Activated CD4-positive, CD25-positive, alpha-beta regulatory T cell treated with anti-CD3 and anti-CD28 coated beads, Interleukin-2, amount 50 U/mL, for 16 hours (primary cell): ENCODE results near the gene ARHGEF37.
"Not testable (repeated sequence)": the region's sequence is repeated elsewhere in the genome, so short reads cannot be mapped to it uniquely, and the experiment has no call there.

Experiments
- DNase-seq: peaks from one replicate; pipeline ENCODE4 v3.0.0-alpha.2; 2020; ENCODE audit warnings: low read depth, low spot score

Gene ARHGEF37

DNA sequence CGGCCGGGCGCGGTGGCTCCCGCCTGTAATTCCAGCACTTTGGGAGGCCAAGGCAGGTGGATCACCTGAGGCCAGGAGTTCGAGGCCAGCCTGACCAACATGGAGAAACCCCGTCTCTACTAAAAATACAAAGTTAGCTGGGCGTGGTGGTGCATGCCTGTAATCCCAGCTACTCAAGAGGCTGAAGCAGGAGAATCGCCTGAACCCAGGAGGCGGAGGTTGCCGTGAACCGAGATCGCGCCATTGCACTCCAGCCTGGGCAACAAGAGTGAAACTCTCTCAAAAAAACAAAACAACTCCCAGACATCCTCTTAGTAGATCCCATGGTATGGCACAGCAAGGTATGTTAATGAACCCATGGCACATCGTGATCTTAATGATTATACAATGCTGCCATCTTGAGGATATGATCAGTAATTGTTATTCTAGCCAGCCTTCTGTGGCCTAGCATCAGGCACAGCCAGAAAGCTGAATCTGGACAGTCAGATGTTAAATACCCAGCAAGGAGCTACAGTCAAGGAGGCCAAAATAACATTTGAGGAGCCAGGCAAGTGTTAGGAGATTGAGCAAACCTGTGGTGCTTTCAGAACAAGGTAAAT lies 16.7 kb upstream of the ARHGEF37 start:
- DNase-seq: not testable (repeated sequence)

DNA sequence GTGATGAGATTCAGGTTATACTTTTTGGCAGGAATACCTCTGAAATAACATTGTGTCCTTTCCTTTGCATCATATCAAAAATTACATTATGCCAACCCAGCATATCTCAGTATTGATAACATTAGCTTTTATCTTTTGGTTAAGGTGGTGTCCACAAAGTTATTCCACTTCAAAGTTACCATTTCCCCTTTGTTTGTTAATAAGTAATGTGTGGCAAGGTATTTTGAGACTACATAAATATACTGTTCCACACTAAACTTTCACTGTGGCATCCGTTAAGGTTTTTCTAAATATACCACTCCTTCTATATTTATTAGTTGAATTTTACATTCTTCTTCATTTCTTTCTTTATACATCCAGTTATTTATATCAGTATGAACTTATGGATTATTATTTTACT lies 14.1 kb upstream of the ARHGEF37 start:
- DNase-seq: no peak

GRCh38 chr5:149572170-149572569 lies 9.1 kb upstream of the ARHGEF37 start:
- no peak for DNase-seq

DNA sequence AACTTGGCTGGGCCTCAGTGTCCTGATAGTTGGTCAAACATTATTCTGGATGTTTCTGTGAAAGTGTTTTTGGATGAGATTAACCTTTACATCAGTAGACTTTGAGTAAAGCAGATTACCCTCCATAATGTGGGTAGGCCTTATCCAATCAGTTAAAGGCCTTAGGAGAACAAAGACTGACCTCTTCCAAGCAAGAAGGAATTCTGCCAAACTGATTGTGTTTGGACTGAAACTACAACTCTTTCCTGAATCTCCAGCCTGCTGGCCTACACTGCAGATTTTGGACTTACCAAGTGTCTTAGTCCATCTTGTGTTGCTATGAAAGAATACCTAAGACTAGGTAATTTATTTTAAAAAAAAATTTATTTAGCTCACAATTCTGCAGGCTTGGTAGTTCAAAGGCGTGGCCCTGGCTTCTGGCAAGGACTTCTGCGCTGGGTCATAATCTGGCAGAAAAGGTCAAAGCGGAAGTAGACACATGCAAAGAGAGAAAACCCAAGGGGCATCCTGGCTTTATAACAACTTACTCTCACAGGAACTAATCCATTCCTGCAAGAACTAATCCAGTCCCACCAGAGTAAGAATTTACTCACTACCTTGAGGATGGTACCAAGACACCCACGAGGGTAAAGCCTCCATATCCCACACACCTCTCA lies 8.6 kb upstream of the ARHGEF37 start:
- DNase-seq: no peak

DNA sequence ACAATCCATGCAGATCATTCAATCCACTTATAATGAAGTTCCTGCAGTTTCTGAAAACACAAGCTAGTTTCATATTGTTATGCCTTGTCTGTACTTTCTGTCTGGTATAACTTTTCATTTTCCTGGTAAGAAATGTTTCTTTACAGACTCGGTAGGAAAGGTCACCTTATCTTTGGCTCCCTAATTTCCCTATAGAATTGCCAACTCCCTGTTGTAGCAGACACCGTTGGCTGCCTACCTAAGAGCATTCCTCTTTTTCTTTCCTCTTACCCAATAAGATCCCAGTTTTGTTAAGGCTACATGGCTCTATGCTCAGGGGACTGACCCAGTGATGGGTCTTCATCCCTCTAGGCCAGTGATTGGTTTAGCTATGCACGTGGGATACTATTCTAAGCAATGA lies 6.2 kb upstream of the ARHGEF37 start:
- no peak for DNase-seq

- no peak for DNase-seq
Observed at GRCh38 chr5:149576021-149576420, 5.3 kb upstream of the ARHGEF37 start.

GRCh38 chr5:149578896-149579295 lies 2.4 kb upstream of the ARHGEF37 start:
- no peak for DNase-seq

GRCh38 chr5:149580808-149581191 lies 498 bp upstream of the ARHGEF37 start:
- no peak for DNase-seq

GRCh38 chr5:149581931-149582768 lies 852 bp downstream of the ARHGEF37 start:
- no peak for DNase-seq

GRCh38 chr5:149583394-149583793 lies 2.1 kb downstream of the ARHGEF37 start:
- no peak for DNase-seq

- no peak for DNase-seq
Observed at GRCh38 chr5:149584121-149584520, 2.8 kb downstream of the ARHGEF37 start.

DNA sequence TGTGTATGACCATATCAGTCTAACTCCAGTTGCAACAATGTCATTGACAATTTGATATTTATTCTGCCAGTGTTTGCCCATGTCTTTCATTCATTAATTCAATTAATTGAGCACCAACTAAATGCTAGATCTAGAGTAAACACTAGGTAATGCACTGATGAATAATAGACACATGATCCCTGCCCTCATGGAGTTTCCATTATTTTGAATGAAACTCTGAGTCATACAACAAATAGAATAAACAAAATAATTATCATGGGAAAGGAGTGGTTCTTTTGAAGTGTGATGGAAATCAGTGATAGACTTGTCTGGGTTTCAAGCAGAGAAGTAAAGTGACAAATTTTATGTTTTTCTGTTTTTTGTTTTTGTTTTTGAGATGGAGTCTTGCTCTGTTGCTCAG lies 4.6 kb downstream of the ARHGEF37 start:
- DNase-seq: no peak

- no peak for DNase-seq
Observed at GRCh38 chr5:149586708-149587318, 5.5 kb downstream of the ARHGEF37 start.

GRCh38 chr5:149588936-149589335 lies 7.6 kb downstream of the ARHGEF37 start:
- no peak for DNase-seq

- DNase-seq: no peak
Observed at GRCh38 chr5:149593370-149593769, 12.1 kb downstream of the ARHGEF37 start.

- no peak for DNase-seq
Observed at GRCh38 chr5:149594206-149594895, 13.1 kb downstream of the ARHGEF37 start.

GRCh38 chr5:149595105-149595504 lies 13.8 kb downstream of the ARHGEF37 start:
- DNase-seq: not testable (repeated sequence)

DNA sequence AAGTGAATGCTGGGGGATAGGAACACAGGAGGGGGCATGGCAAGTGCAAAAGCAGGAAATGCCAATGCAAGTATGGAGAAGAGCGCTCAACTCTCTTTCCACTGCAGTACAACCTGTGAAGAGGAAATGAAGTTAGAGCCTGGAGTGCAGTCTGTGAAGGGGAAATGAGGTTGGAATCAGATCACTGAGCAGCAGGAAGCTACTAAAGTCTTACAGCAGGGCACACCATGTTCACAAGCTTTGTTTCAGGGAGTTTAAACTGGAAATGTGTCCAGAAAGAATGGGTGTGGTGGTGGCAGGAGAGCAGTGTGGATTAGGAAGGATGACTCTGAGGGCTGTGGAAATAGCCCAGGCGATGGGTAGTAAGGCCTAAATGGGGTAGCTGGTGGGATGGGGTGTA lies 15.4 kb downstream of the ARHGEF37 start:
- no peak for DNase-seq

DNA sequence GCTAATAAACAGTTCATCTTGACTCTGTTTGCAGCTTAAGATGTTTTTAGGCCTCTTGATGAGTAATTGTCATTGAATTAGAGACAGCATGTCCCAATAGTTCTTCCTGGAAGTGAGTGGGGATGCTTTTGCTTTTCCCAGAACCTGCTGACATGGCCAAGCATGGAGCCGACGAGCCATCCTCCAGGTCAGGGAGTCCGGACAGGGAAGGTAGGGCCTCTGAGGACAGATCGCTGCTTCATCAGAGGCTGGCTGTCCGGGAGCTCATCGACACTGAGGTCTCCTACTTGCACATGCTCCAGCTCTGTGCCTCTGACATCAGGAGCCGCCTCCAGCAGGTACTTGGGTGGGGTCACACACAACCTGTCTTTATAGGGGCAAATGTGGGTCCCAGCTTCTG lies 16.3 kb downstream of the ARHGEF37 start:
- DNase-seq: no peak

- not testable (repeated sequence) for DNase-seq
Observed at GRCh38 chr5:149598234-149598633, 16.9 kb downstream of the ARHGEF37 start.

DNA sequence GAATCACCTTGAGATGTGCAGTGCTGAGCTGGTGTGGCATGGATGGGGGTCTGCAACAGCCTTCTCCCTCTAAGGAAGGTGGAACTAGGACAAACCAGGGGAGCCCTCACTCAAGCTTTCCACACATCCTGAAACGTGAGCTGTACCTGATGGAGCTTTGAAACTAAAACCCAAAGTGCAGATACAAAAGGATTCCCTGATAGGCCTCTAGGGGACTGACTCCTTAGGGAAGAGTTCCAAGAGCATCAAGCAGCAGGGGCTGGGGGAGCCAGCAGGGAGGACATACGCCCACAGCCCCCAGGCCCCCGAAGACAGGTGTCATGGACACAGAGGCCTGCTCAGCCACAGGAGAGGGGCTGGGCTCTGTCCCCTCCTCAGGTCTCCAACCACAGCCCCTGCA lies 17.7 kb downstream of the ARHGEF37 start:
- DNase-seq: no peak

- no peak for DNase-seq
Observed at GRCh38 chr5:149599375-149599774, 18.1 kb downstream of the ARHGEF37 start.
